GM12878 (cell line): ENCODE results near the gene NCAM1. TPM values are rescaled to one million over a fixed set of nuclear protein-coding genes. Genes with fewer than 3 reads are reported as not detected.
A peak's percentile ranks its signal among the peaks of the same experiment; 100 is the strongest.

Experiments
- ATAC-seq: fragments of 200-7000 bp; cut with Tn5 transposase; 3 replicates; pipeline ENCODE4 v1.9.1; 2020; ENCODE audit warnings: mild to moderate bottlenecking, moderate library complexity
- BruUV-seq: library from RNA; stranded (reverse); fragments of 400-500 nt; replicated peaks from 2 replicates; lab custom pipeline; 2021; lab: Mats Ljungman, UMichigan
- CTCF ChIA-PET: fragments of 300-600 bp; sonication (Branson Sonifier 250); formaldehyde crosslinking; extraction: SDS; loops from one replicate; lab custom pipeline; 2021; ENCODE audit warnings: inconsistent platforms; lab: Yijun Ruan, JAX
- POLR2A ChIA-PET: fragments of 350-600 bp; formaldehyde crosslinking; extraction: SDS; loops from one replicate; lab custom pipeline; 2021; ENCODE audit warnings: inconsistent platforms; lab: Charles Lee
- RAD21 ChIA-PET: fragments of 300-600 bp; sonication (Branson Sonifier 250); formaldehyde crosslinking; loops from one replicate; lab custom pipeline; 2023; ENCODE audit warnings: antibody characterized with exemption; ENCODE audit not compliant: unreplicated experiment; lab: Charles Lee
- SMC1A ChIA-PET: fragments of 300-600 bp; sonication (Branson Sonifier 250); formaldehyde crosslinking; loops from one replicate; lab custom pipeline; 2023; ENCODE audit not compliant: unreplicated experiment, uncharacterized antibody; lab: Charles Lee
- DNase-seq: peaks from one replicate; pipeline ENCODE4 v3.0.0-alpha.2; 2011; ENCODE audit warnings: low read depth, low spot score
- FAIRE-seq: peaks from 3 replicates; lab custom pipeline; 2011; peaks lifted over from hg19 to GRCh38; lab: Jason Lieb, UNC
- H2AFZ ChIP-seq: 2 replicates; pipeline ENCODE4 v1.6.0; 2011; ENCODE audit warnings: low read depth, low read length, control low read depth; ENCODE audit not compliant: control insufficient read depth
- H3K27ac ChIP-seq: 2 replicates; pipeline ENCODE4 v1.5.1; 2011; ENCODE audit warnings: control low read depth; ENCODE audit not compliant: control insufficient read depth, insufficient read depth
- H3K27me3 ChIP-seq, 2 experiments: replicated peaks in 1 of 2; 2 replicates each; pipeline versions ENCODE4 v1.6.0 to v1.6.1; 2011; ENCODE audit warnings: low read length in 1 of 2; ENCODE audit not compliant: control insufficient read depth in 2 of 2, insufficient read depth in 2 of 2
- H3K36me3 ChIP-seq, 2 experiments: 2 replicates each; pipeline ENCODE4 v1.5.1; 2011; ENCODE audit warnings: low read length in 1 of 2; ENCODE audit not compliant: control insufficient read depth in 2 of 2, insufficient read depth in 2 of 2
- H3K4me1 ChIP-seq: 2 replicates; pipeline ENCODE4 v1.6.1; 2011; ENCODE audit warnings: mild to moderate bottlenecking, low read length, moderate library complexity, mixed read lengths; ENCODE audit not compliant: control insufficient read depth, insufficient read depth
- H3K4me2 ChIP-seq: 2 replicates; pipeline ENCODE4 v1.6.0; 2011; ENCODE audit warnings: control low read depth; ENCODE audit not compliant: control insufficient read depth, insufficient read depth
- H3K4me3 ChIP-seq: fragments of 200-600 bp; sonication (generic); 2 replicates; pipeline ENCODE4 v1.5.1; 2016
- H3K79me2 ChIP-seq: 2 replicates; pipeline ENCODE4 v1.6.0; 2011; ENCODE audit warnings: low read length; ENCODE audit not compliant: control insufficient read depth, insufficient read depth
- H3K9ac ChIP-seq: 2 replicates; pipeline ENCODE4 v1.8.0; 2011; ENCODE audit warnings: low read length, control low read depth, mixed read lengths; ENCODE audit not compliant: control insufficient read depth, insufficient read depth
- H3K9me3 ChIP-seq: replicated peaks from 3 replicates; pipeline ENCODE4 v1.5.1; 2011; ENCODE audit warnings: mild to moderate bottlenecking, low read length; ENCODE audit not compliant: control insufficient read depth, insufficient read depth
- H4K20me1 ChIP-seq: 2 replicates; pipeline ENCODE4 v1.6.0; 2011; ENCODE audit not compliant: control insufficient read depth, insufficient read depth
- NBN ChIP-seq: fragments of 450-650 bp; IDR thresholded peaks from 2 replicates; pipeline ENCODE4 v1.6.1; 2016
- NFYA ChIP-seq: IDR thresholded peaks from 2 replicates; pipeline ENCODE4 v1.6.1; 2011; ENCODE audit warnings: low read depth, mild to moderate bottlenecking, low read length, improper control_type of control experiment, borderline replicate concordance
- REST ChIP-seq: IDR thresholded peaks from 2 replicates; pipeline ENCODE4 v1.6.1; 2012; ENCODE audit warnings: mild to moderate bottlenecking, low read depth, low read length
- SREBF1 ChIP-seq: IDR thresholded peaks from 2 replicates; pipeline ENCODE4 v1.6.1; 2012; ENCODE audit warnings: mild to moderate bottlenecking, low read length
- WGBS: methylation state at CpG from one replicate; pipeline ENCODE4 v1.1.6; 2016; ENCODE audit warnings: low lambda C conversion rate; ENCODE audit not compliant: insufficient replicate concordance, insufficient coverage; ENCODE audit errors: missing lambda C conversion rate; 5-methylcytosine and 5-hydroxymethylcytosine counted together
- in situ Hi-C: fragments of 300-500 bp; cut with MboI; formaldehyde crosslinking; loops from 9 replicates; pipeline ENCODE4 v1.14.3; 2018; ENCODE audit warnings: mixed read lengths
- intact Hi-C: fragments of 100-400 bp; cut with micrococcal nuclease; formaldehyde crosslinking; loops from one replicate; pipeline ENCODE4 v1.14.2; 2022; ENCODE audit not compliant: unreplicated experiment
- polyA plus RNA-seq, 11 experiments: library from polyadenylated mRNA; depleted of rRNA in 4 of 11; unstranded in 6 of 11; stranded (reverse) in 5 of 11; fragments of >200 nt; fragmentation: Nextera tagmentation in 4 of 11; fragmentation: Illumina TruSeq in 1 of 11; extraction: Ambion mirVana in 4 of 11; extraction: Trizol in 1 of 11; gene quantifications; 1 replicate in 1 of 11; 2 replicates in 10 of 11; pipeline versions ENCODE4 v1.2.1 to v1.2.3, GENCODE V29; 2011 to 2016; ENCODE audit warnings: inconsistent platforms in 2 of 11, missing spikeins in 2 of 11, low read depth in 1 of 11
- total RNA-seq, 4 experiments: library from RNA; depleted of rRNA in 3 of 4; stranded (reverse); fragments of >200 nt in 3 of 4; fragmentation: Illumina TruSeq in 1 of 4; extraction: Trizol in 1 of 4; gene quantifications; 2 replicates each; pipeline versions ENCODE4 v1.2.1 to v1.2.3, GENCODE V29; 2013 to 2021
- TF ChIP-seq, protein P1 (sequence below): IDR thresholded peaks from 2 replicates; pipeline ENCODE4 v1.6.1; 2012; ENCODE audit warnings: low read depth, low read length, improper control_type of control experiment

The NCAM1 gene
- total and polyA plus RNA-seq, 10 of the 15 experiments (the other 5 are each of a cell fraction or from before 2014, with no cell fraction given) = 0.10 to 0.23 (median 0.11) TPM; not detected in 7

GRCh38 chr11:113274713-113275582 lies 313.7 kb downstream of the NCAM1 start:
- TF ChIP-seq NFYA = no peak
- no peak for TF ChIP-seq SREBF1
- TF ChIP-seq NBN = no peak
- TF ChIP-seq, protein P1, sequence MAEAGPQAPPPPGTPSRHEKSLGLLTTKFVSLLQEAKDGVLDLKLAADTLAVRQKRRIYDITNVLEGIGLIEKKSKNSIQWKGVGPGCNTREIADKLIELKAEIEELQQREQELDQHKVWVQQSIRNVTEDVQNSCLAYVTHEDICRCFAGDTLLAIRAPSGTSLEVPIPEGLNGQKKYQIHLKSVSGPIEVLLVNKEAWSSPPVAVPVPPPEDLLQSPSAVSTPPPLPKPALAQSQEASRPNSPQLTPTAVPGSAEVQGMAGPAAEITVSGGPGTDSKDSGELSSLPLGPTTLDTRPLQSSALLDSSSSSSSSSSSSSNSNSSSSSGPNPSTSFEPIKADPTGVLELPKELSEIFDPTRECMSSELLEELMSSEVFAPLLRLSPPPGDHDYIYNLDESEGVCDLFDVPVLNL = no peak
- TF ChIP-seq REST = no peak
- DNase-seq = no peak
- peaks cover 0 to 2% of the 10 kb centered on the region in 2 experiments; a peak in 2 of 4 replicates for H3K27me3 ChIP-seq
- WGBS = 58% methylated on average over 19 of the region's 19 CpGs
- H3K79me2 ChIP-seq = no peaks in the 10 kb centered on the region
- no peak for FAIRE-seq
- no peak overlapping the region for H3K4me3 ChIP-seq
- intact Hi-C loops = no loop called here
- H3K4me1 ChIP-seq = no peaks in the 10 kb centered on the region
- no TSS peak for BruUV-seq
- no peaks in the 10 kb centered on the region for H3K9me3 ChIP-seq
- ATAC-seq = peak; percentile 42; the same call in 2 of the 3 replicates
- CTCF ChIA-PET = interaction anchor here (1.1 to 1.5 kb wide), 2 partner anchors 15 kb away, joined by 4 to 9 read pairs; no protein-coding TSS in a partner anchor
- SMC1A ChIA-PET = interaction anchor here (1.9 kb wide), 1 partner anchor 15 kb away, joined by 6 read pairs; no protein-coding TSS in a partner anchor
- no peaks in the 10 kb centered on the region for H4K20me1 ChIP-seq
- in situ Hi-C loops = no loop called here
- H3K27ac ChIP-seq = no peak overlapping the region
- no peak overlapping the region for H2AFZ ChIP-seq
- RAD21 ChIA-PET = no interaction called here
- POLR2A ChIA-PET = no interaction called here
- no peaks in the 10 kb centered on the region for H3K36me3 ChIP-seq
- no peak overlapping the region for H3K9ac ChIP-seq
- H3K4me2 ChIP-seq = no peak overlapping the region
